ENCODE results near the gene CNKSR2.

- no peak for TF ChIP-seq POLR2AphosphoS5 (IDR thresholded peaks at IDR 0.05; ENCODE audit: low read depth, low read length)
- no peak for TF ChIP-seq TAF1 (IDR thresholded peaks at IDR 0.05; ENCODE audit: borderline replicate concordance, low read depth, low read length)
- TF ChIP-seq POLR2A (IDR thresholded peaks at IDR 0.05; ENCODE audit: low read depth, low read length) = no peak
Observed at GRCh38 chrX:21373001-21373400, 1.2 kb upstream of the CNKSR2 start.
